SK-N-SH treated with all-trans-retinoic acid at 6 μM for 48 hours (cell line): ENCODE measurements around the gene CLEC16A.

Experiments
- ATAC-seq: fragments of 200-7000 bp; cut with Tn5 transposase; 3 replicates; pipeline ENCODE4 v1.9.1; 2020; ENCODE audit warnings: mild to moderate bottlenecking, moderate library complexity
- ARNTL ChIP-seq: fragments of 450-650 bp; formaldehyde crosslinking; IDR thresholded peaks from 2 replicates; pipeline ENCODE4 v1.5.0; 2020; ENCODE audit warnings: low read depth, mild to moderate bottlenecking, moderate library complexity, borderline replicate concordance
- BACH2 ChIP-seq: fragments of 250-450 bp; sonication (Bioruptor Pico); IDR thresholded peaks from 2 replicates; pipeline ENCODE4 v1.9.0; 2021; ENCODE audit warnings: mild to moderate bottlenecking, borderline replicate concordance
- CSRNP3 ChIP-seq: fragments of 250-450 bp; sonication (Bioruptor Pico); IDR thresholded peaks from 2 replicates; pipeline ENCODE4 v1.5.1; 2021; ENCODE audit warnings: mild to moderate bottlenecking, moderate library complexity
- ESRRG ChIP-seq: fragments of 250-450 bp; sonication (Bioruptor Pico); IDR thresholded peaks from 2 replicates; pipeline ENCODE4 v1.6.1; 2021; ENCODE audit warnings: mild to moderate bottlenecking
- GLIS3 ChIP-seq: fragments of 250-450 bp; sonication (Bioruptor Pico); IDR thresholded peaks from 2 replicates; pipeline ENCODE4 v1.5.0; 2020; ENCODE audit warnings: mild to moderate bottlenecking, moderate library complexity
- ISL1 ChIP-seq: fragments of 250-450 bp; sonication (Bioruptor Pico); IDR thresholded peaks from 2 replicates; pipeline ENCODE4 v2.1.2; 2022; ENCODE audit warnings: mild to moderate bottlenecking, moderate library complexity
- OSR1 ChIP-seq: fragments of 250-450 bp; sonication (Bioruptor Pico); IDR thresholded peaks from 2 replicates; pipeline ENCODE4 v1.8.0; 2022; ENCODE audit warnings: moderate library complexity, mild to moderate bottlenecking, inconsistent platforms
- POU6F1 ChIP-seq: fragments of 250-450 bp; sonication (Bioruptor Pico); IDR thresholded peaks from 2 replicates; pipeline ENCODE4 v1.8.0; 2021; ENCODE audit warnings: low read depth, mild to moderate bottlenecking, moderate library complexity, borderline replicate concordance
- PPARA ChIP-seq: fragments of 250-450 bp; sonication (Bioruptor Pico); IDR thresholded peaks from 2 replicates; pipeline ENCODE4 v1.5.0; 2020; ENCODE audit warnings: mild to moderate bottlenecking, borderline replicate concordance
- RARB ChIP-seq: fragments of 250-450 bp; sonication (Bioruptor Pico); IDR thresholded peaks from 2 replicates; pipeline ENCODE4 v1.8.0; 2021; ENCODE audit warnings: mild to moderate bottlenecking, moderate library complexity
- SNAI2 ChIP-seq: fragments of 250-450 bp; sonication (Bioruptor Pico); IDR thresholded peaks from 2 replicates; pipeline ENCODE4 v1.5.0; 2020; ENCODE audit warnings: mild to moderate bottlenecking, moderate library complexity
- TCF4 ChIP-seq: fragments of 250-450 bp; sonication (Bioruptor Pico); IDR thresholded peaks from 2 replicates; pipeline ENCODE4 v1.8.0; 2021; ENCODE audit warnings: mild to moderate bottlenecking, moderate library complexity, borderline replicate concordance
- TSHZ2 ChIP-seq: fragments of 250-450 bp; sonication (Bioruptor Pico); IDR thresholded peaks from 2 replicates; pipeline ENCODE4 v1.5.0; 2020; ENCODE audit warnings: mild to moderate bottlenecking, moderate library complexity
- ZC3H10 ChIP-seq: fragments of 250-450 bp; sonication (Bioruptor Pico); IDR thresholded peaks from 2 replicates; pipeline ENCODE4 v1.5.1; 2021; ENCODE audit warnings: mild to moderate bottlenecking, moderate library complexity
- ZFP3 ChIP-seq: fragments of 250-450 bp; sonication (Bioruptor Pico); IDR thresholded peaks from 2 replicates; pipeline ENCODE4 v1.5.0; 2020; ENCODE audit warnings: mild to moderate bottlenecking, moderate library complexity
- ZFP30 ChIP-seq: fragments of 450-650 bp; formaldehyde crosslinking; IDR thresholded peaks from 2 replicates; pipeline ENCODE4 v1.5.0; 2022; ENCODE audit warnings: mild to moderate bottlenecking, moderate library complexity
- ZNF565 ChIP-seq: fragments of 450-650 bp; formaldehyde crosslinking; conservative IDR thresholded peaks from 2 replicates; pipeline ENCODE4 v1.5.0; 2020; ENCODE audit warnings: low read depth, mild to moderate bottlenecking, moderate library complexity
- ZNF8 ChIP-seq: fragments of 450-650 bp; formaldehyde crosslinking; IDR thresholded peaks from 2 replicates; pipeline ENCODE4 v1.5.0; 2020; ENCODE audit warnings: mild to moderate bottlenecking, moderate library complexity
- TF ChIP-seq, protein P1 (sequence below): fragments of 250-450 bp; sonication (Bioruptor Pico); IDR thresholded peaks from 2 replicates; pipeline ENCODE4 v1.5.1; 2020; ENCODE audit warnings: low read depth, mild to moderate bottlenecking, moderate library complexity

Gene CLEC16A

GRCh38 chr16:11084876-11085485 lies 140.6 kb downstream of the CLEC16A start:
- TF ChIP-seq ZNF565 (CRISPR knock-in tag) (no peak), ESRRG (no peak), ZFP30 (no peak), SNAI2 (no peak), POU6F1 (CRISPR knock-in tag) (no peak), BACH2 (CRISPR knock-in tag) (no peak), ZC3H10 (CRISPR knock-in tag) (no peak), ZFP3 (no peak), OSR1 (CRISPR knock-in tag) (no peak), RARB (CRISPR knock-in tag) (no peak), CSRNP3 (CRISPR knock-in tag) (no peak), TCF4 (no peak), PPARA (no peak)
- peak; percentile 59 for ATAC-seq

- no peak for ATAC-seq
- no peak for TF ChIP-seq ZNF8 (CRISPR knock-in tag)
- TF ChIP-seq ISL1 (CRISPR knock-in tag): no peak
- TF ChIP-seq BACH2 (CRISPR knock-in tag): no peak
- TF ChIP-seq POU6F1 (CRISPR knock-in tag): no peak
- no peak for TF ChIP-seq ZNF565 (CRISPR knock-in tag)
Observed at GRCh38 chr16:11085916-11086315, 141.6 kb downstream of the CLEC16A start.

DNA sequence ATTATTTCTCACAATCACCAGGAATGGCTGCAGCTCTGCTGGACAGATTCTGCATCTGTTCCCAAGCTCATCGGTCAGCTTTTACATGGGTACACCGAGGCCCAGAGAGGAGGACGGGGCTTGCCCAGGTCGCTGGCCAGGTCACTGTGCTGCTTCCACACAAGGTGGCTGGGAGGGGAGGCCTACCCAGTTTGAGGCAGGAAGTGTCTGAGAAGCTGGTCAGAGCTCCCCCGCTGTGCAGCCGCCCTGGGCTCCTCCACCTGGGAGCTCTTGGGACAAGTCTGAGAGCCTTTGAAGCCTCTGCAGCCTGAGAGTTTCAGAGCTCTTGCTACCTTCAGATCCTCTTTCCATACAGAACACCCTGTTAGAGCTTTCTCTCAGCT lies 143.3 kb downstream of the CLEC16A start:
- TF ChIP-seq PPARA (no peak), ISL1 (CRISPR knock-in tag) (no peak), ARNTL (CRISPR knock-in tag) (no peak), POU6F1 (CRISPR knock-in tag) (no peak), TSHZ2 (CRISPR knock-in tag) (no peak)
- ATAC-seq: no peak

DNA sequence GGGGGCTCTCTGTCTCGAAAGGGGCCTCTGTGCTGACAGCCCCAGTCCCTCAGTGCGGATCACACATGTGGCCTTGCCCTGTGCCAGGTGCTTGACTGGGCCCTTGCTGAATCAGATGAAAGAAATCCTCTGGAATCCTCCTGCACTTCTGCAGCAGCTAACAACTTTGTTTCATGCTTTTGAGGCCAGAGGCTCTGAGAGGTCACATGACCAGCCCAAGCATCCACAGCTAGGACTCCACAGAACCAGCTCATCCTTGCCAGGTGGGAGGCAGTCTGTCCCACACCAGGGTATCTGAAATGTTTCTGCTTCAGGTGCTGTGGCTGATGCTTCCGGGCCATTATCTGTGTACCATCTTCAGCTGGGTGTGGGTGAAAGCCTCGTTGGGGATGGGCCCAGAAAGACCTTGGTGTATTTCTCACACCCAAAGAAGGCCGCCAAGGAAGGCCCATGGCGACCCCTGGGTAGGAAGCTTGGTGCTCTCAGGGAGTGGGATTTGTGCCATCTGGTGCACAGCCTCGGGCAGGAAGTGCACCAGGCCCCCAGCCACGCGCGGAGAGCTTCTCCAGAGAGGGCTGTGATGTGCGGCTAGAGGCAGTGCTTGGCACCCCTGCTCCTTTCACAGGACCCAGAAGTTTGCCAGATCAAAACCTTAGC lies 143.8 kb downstream of the CLEC16A start:
- no peak for TF ChIP-seq PPARA
- TF ChIP-seq ISL1 (CRISPR knock-in tag): no peak
- TF ChIP-seq, protein P1, sequence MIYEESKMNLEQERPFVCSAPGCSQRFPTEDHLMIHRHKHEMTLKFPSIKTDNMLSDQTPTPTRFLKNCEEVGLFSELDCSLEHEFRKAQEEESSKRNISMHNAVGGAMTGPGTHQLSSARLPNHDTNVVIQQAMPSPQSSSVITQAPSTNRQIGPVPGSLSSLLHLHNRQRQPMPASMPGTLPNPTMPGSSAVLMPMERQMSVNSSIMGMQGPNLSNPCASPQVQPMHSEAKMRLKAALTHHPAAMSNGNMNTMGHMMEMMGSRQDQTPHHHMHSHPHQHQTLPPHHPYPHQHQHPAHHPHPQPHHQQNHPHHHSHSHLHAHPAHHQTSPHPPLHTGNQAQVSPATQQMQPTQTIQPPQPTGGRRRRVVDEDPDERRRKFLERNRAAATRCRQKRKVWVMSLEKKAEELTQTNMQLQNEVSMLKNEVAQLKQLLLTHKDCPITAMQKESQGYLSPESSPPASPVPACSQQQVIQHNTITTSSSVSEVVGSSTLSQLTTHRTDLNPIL (CRISPR knock-in tag): no peak
- no peak for TF ChIP-seq TCF4
- no peak for TF ChIP-seq TSHZ2 (CRISPR knock-in tag)
- TF ChIP-seq ZC3H10 (CRISPR knock-in tag): no peak
- TF ChIP-seq GLIS3 (CRISPR knock-in tag): no peak
- TF ChIP-seq CSRNP3 (CRISPR knock-in tag): no peak
- no peak for ATAC-seq
